ENCODE measurements around the gene SLC39A3. TPM values are rescaled to one million over a fixed set of nuclear protein-coding genes. Genes with fewer than 3 reads are reported as not detected.

Gene SLC39A3
- total RNA-seq, 1 experiment from 2014 or later: 32.4 TPM

- no peaks in the 10 kb centered on the region for H4K20me1 ChIP-seq (ENCODE audit: control insufficient read depth, insufficient read depth, insufficient read length)
- no peak overlapping the region for H3K4me2 ChIP-seq (ENCODE audit: insufficient read depth, insufficient read length, low read length)
- Mint-ChIP-seq H3K4me3 (peak overlapping the region; percentile 90 to 97), H3K4me1 (peaks cover 14 to 32% of the 10 kb centered on the region in 2 experiments), H3K27ac (peak overlapping the region in 2 of 3 experiments; percentile 95 to 96; a peak in 5 of 7 replicates), H3K9me3 (peaks cover 0 to 4% of the 10 kb centered on the region in 2 experiments; a peak in 1 of 5 replicates), H3K36me3 (ENCODE audit: insufficient read depth in 1 of 3, low read depth in 3 of 3) (peaks cover 14 to 37% (median 31%) of the 10 kb centered on the region in 3 experiments), H3K27me3 (ENCODE audit: low read depth) (no peaks in the 10 kb centered on the region; the same call in 1 of the 2 replicates)
- H2AFZ ChIP-seq (ENCODE audit: low read length): no peak overlapping the region
- H3K79me1 ChIP-seq (ENCODE audit: insufficient read depth, low read depth, low read length, poor library complexity, severe bottlenecking): peaks cover 13% of the 10 kb centered on the region
- WGBS (ENCODE audit: extremely low coverage, insufficient read length, low lambda C conversion rate): no CpG with 5 or more reads among the region's 7 CpGs
- H4K8ac ChIP-seq (replicated peaks; ENCODE audit: insufficient read length, low read depth, low read length): no peak overlapping the region
- H3K9me3 ChIP-seq (ENCODE audit: control insufficient read depth, low read depth, low read length): no peaks in the 10 kb centered on the region
- H3K27me3 ChIP-seq (ENCODE audit: insufficient read depth, low read length): no peaks in the 10 kb centered on the region
- no peak overlapping the region for H3K27ac ChIP-seq (ENCODE audit: insufficient read length, low read depth, low read length)
- TF ChIP-seq CTCF (conservative IDR thresholded peaks at IDR 0.05): no peak
- no peak overlapping the region for H2BK12ac ChIP-seq (ENCODE audit: insufficient read length, low read depth, low read length)
- no peak overlapping the region for H4K5ac ChIP-seq (ENCODE audit: insufficient read length, low read depth, low read length)
- no peak overlapping the region for H3K9ac ChIP-seq (ENCODE audit: extremely low read depth, insufficient read length, low read length)
- DNase-seq: no peak
- H3K18ac ChIP-seq (ENCODE audit: insufficient read length, low read depth, low read length): no peak overlapping the region
- H3K23me2 ChIP-seq (ENCODE audit: insufficient read length, low read depth, low read length, poor library complexity, severe bottlenecking): peaks cover 11% of the 10 kb centered on the region
- no peak overlapping the region for H3T11ph ChIP-seq (ENCODE audit: low read length)
- H3K4ac ChIP-seq (ENCODE audit: low read depth, low read length): no peak overlapping the region
- H2AK5ac ChIP-seq (ENCODE audit: insufficient read length, low read length): no peak overlapping the region
- no peak overlapping the region for H2BK120ac ChIP-seq (ENCODE audit: low read depth, low read length, poor library complexity, severe bottlenecking)
- no peak overlapping the region for H3K14ac ChIP-seq (ENCODE audit: insufficient read depth, low read length)
- no peak overlapping the region for H4K91ac ChIP-seq (ENCODE audit: insufficient read length, low read depth, low read length)
- no peak overlapping the region for H2BK15ac ChIP-seq (ENCODE audit: low read depth, low read length)
- no peak overlapping the region for H3K23ac ChIP-seq (ENCODE audit: insufficient read length, low read depth, low read length)
- peaks cover 52% of the 10 kb centered on the region for H3K79me2 ChIP-seq (ENCODE audit: insufficient read depth, low read length)
- H2BK5ac ChIP-seq (ENCODE audit: insufficient read length, low read length): no peak overlapping the region
- no peak overlapping the region for H3K56ac ChIP-seq (ENCODE audit: insufficient read length, low read depth, low read length)
- no peak overlapping the region for H2BK20ac ChIP-seq (ENCODE audit: low read depth, low read length, poor library complexity, severe bottlenecking)
- no peaks in the 10 kb centered on the region for H3K4me1 ChIP-seq (ENCODE audit: insufficient read depth, low read length)
Observed at GRCh38 chr19:2783781-2784145, 43.9 kb upstream of the SLC39A3 start.
